GM12892 (cell line): ENCODE data around the gene GRPR.

ENCODE experiments used
- POLR2A ChIP-seq: IDR thresholded peaks from 2 replicates; pipeline ENCODE4 v1.6.1; 2011; ENCODE audit warnings: low read depth, low read length, control low read depth
- POLR2AphosphoS5 ChIP-seq: IDR thresholded peaks from 2 replicates; pipeline ENCODE4 v1.6.1; 2011; ENCODE audit warnings: low read depth, low read length, control low read depth
- TAF1 ChIP-seq: IDR thresholded peaks from 2 replicates; pipeline ENCODE4 v1.6.1; 2011; ENCODE audit warnings: low read depth, mild to moderate bottlenecking, control low read depth, low read length, borderline replicate concordance

- TF ChIP-seq TAF1 (no peak), POLR2AphosphoS5 (no peak), POLR2A (no peak)
Measured at GRCh38 chrX:16148896-16149295, 25.5 kb downstream of the GRPR start.
